ENCODE data around the gene ITIH4.
"Not testable (repeated sequence)": the region's sequence is repeated elsewhere in the genome, so short reads cannot be mapped to it uniquely, and the experiment has no call there.

ITIH4 gene

DNA sequence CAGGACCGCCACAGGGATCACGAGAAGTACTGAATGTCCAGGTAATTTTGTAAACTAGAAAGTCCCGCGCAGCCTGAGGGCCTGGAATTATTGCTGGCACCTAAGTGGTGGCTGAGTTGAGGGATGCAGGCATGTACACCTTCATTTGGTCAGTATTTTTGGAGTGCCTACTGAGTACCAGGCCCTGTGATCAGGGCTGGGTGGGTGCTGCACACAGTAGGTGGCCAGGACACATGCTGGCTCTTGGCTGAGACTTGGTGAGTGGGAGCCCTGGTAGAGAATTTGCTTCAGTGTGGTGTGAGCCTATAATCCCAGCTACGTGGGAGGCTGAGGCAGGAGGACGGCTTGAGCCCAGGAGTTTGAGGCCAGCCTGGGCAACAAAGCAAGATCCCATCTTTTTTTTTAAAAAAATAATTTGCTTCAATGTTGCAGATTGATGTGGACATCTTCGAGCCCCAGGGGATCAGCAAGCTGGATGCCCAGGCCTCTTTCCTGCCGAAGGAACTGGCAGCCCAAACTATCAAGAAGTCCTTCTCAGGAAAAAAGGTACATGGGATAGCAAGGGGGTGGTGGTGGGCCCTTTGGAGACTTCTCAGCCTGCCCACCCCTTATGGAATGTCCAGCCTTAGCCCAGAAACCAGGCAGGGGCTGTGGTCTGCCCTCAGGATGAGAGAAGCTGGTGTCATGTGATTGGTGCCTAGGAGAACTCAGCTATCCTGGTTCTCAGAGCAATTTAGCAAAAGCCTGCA is 50.5 kb downstream of the ITIH4 start:
- DNase-seq = no peak

DNA sequence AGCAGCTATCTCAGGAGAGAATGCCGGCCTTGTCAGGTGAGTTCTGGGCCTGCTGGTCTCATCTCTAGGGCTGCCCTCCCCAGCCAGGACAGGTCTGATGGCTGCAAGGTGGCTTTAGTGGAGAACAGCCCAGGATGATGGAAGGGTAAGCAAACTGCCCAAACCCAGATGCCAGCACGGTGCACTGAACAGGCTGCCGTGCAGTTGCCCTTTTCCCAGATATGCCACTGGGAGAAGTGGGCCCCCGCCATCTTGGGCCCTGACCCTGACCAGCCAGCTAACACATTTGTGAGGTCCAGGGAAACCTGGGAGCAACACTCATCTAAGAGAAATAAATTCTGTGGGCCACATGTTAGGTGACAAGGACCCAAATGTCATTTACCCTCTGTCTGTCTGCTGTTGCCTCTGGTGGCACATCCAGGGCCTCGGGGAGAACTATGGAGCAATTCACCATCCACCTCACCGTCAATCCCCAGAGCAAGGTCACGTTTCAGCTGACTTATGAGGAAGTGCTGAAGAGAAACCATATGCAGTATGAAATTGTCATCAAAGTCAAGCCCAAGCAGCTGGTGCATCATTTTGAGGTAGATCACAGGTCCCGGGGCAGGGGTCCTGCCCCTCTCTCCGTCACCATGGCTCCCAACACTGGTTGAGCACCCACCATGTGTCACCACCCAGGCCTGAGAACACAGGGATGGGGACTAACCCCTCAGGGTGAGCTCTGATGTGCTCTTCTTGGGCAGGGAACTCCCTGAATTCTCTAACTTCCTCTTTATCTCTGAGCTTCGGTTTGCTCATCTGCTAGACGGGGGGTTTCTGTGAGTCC is 51.2 kb downstream of the ITIH4 start:
- no peak for DNase-seq

GRCh38 chr3:52777959-52778805 is 52.3 kb downstream of the ITIH4 start:
- no peak for DNase-seq

DNA sequence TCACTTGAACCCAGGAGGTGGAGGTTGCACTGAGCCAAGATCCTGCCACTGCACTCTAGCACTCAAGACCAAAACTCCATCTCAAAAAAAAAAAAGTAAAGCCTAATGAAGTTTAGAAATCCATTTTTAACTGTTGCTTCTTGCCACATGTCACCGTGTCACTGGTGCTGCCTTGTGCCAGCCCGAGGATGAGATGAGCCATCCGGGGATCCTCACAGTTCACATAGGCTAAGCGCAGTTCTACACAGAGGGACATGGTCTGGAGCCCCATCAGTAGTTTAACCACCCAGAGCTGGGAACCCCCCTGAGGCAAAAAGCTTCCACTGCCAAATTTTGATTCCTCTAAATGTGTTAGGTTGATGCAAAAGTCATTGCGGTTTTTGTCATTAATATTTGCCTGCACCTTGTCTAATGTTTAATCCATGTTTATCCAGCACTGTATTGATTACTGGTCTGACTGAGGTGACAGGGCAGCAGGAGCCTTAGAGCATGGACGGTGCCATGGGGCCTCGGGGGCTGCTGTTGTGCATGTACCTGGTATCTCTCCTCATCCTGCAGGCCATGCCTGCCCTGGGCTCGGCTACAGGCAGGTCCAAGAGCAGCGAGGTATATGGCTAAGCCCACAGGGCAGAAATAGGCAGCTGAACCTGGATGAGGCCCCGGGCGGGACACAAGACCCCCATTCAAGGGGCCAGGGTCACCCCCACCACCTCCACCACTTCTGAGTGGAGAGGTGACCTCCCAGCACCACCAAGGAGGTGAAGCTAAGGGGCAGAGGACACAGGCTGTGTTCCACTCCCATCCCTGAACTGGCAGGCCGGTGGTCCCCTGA is 53.1 kb downstream of the ITIH4 start, which contains the start of gene ITIH1:
Gene ITIH1 (plus strand): TSS at position 473 of the 832 bp plus-strand sequence. CDS start 17 bp downstream, at position 490.
- DNase-seq = no peak

- not testable (repeated sequence) for DNase-seq
Observed at GRCh38 chr3:52776486-52776885, 54.0 kb downstream of the ITIH4 start.

GRCh38 chr3:52775877-52776276 is 54.6 kb downstream of the ITIH4 start:
- DNase-seq = no peak

GRCh38 chr3:52774901-52775864 is 55.3 kb downstream of the ITIH4 start:
- DNase-seq = peak; percentile 22

DNA sequence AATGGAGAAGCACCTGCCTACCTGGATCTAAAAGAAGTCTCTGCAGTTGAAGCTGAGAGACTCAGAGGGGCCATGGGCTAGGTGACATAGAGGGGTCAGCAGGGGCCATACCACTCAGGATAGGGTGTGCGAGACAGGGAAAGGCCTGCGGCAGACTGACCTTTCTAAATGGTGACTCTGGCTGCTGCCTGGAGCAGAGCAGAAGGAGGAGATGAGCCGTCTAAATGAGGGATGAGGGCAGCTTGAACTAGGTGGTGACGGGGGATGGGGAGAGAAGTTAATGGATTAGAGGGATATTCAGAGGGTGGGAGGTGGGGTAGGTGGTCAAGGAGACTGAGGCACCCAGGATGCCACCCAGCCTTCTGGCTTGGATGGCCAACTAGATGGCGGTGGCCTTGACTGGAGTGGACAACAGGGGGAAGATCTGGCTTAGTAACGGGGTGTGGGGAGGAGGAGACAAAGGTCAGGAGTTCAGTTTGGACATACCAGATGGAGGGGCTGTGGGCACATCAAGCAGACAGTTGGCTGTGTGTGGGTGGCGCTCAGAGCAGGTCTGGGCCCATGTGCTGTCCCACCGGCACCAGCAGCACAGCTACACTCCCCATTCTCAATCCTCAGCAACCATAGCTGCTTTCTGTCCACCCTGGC is 56.3 kb downstream of the ITIH4 start:
- DNase-seq = no peak

DNA sequence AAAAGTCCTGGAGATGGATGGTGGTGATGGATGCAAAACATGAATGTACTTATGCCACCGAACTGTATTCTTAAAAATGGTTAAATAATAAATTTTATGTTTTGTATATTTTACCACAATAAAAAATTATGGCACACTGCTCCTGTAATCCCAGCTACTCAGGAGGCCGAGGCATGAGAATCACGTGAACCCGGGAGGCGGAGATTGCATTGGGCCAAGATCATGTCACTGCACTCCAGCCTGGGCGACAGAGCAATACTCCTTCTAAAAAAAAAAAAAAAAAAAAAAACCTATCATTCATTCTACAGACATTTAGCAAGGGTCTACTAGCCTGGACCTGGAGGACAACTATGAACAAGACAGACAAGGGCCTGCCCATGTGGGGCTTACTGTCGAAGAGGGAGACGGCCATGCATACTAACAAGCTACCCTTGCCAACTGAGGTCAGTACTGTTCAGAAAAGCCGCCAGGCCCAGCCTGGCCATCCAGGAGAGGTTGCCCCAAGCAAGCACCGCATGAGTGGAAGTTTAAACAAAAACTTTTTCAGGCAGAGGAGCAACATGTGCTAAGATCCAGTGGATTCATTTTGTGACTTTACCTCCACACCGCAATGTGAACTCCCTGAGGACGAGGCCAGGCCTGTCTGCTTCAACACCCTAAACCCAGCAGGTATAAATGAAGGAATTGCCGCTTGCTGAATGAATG is 57.0 kb downstream of the ITIH4 start:
- DNase-seq = no peak

- no peak for DNase-seq
Observed at GRCh38 chr3:52771702-52772101, 58.8 kb downstream of the ITIH4 start.

DNA sequence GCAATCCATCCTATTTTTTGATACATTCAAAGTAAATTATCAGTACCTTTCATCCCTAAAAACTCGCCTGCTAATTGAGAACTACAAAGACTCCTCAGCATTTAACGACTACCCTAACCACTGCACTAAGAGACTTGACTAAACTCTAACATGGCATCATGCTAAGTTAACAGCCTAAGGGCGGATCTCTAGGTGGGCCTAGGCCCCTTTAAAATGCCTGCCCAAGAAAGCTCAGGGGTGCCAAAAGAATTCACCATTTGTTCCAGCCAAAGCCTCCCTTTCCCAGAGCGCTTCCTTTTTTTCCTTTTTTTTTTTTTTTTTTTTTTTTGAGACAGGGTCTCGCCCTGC is 59.2 kb downstream of the ITIH4 start:
- DNase-seq = no peak

- peak; percentile 60 for DNase-seq
Observed at GRCh38 chr3:52770496-52771333, 59.8 kb downstream of the ITIH4 start, which contains the start of gene NEK4. NEK4 (minus strand) TSS chr3:52770940; CDS start chr3:52770746, 194 bp downstream.

- no peak for DNase-seq
Observed at GRCh38 chr3:52769786-52770455, 60.6 kb downstream of the ITIH4 start.

DNA sequence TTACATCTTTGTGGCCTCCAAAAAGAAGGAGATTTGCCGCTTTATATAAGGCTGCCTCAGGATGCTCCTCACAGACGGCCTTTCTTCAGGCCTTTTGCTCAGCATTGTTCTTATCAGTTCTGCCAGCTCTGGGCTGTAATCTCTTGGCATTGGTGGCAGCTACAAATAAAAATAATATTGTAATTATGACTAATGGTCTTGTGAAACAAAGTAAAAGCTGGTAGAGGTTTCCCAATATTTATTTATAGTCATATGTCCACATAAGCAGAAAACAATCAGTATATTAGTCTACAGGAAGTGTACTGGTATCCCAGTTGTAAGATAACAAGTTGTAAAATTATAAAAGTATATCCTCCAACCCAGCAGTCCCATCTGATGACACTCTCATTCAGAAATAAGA is 67.0 kb downstream of the ITIH4 start:
- no peak for DNase-seq

Data from NCI-H2029 treated with DMSO at 0.1 percent for 48 hours (cell line).